A549 (cell line): ENCODE measurements around the gene ANKS6. TPM values are rescaled to one million over a fixed set of nuclear protein-coding genes. Genes with fewer than 3 reads are reported as not detected.

Experiments used
- ATAC-seq, 2 experiments: fragments of 200-7000 bp in 1 of 2; fragments of >200 bp in 1 of 2; cut with Nextera tagmentation in 1 of 2; cut with Tn5 transposase in 1 of 2; 3 replicates each; pipeline versions ENCODE4 v1.8.0 to v1.9.1; 2018 to 2020; ENCODE audit warnings: mild to moderate bottlenecking in 1 of 2, moderate library complexity in 1 of 2
- CTCF ChIA-PET: fragments of 300-600 bp; sonication (Branson Sonifier 250); formaldehyde crosslinking; extraction: SDS; loops from one replicate; lab custom pipeline; 2021; ENCODE audit warnings: antibody characterized with exemption, inconsistent platforms; lab: Yijun Ruan, JAX
- POLR2A ChIA-PET: fragments of 350-600 bp; formaldehyde crosslinking; extraction: SDS; loops from one replicate; lab custom pipeline; 2021; ENCODE audit warnings: antibody characterized with exemption, inconsistent platforms; lab: Yijun Ruan, JAX
- DNase-seq, 2 experiments: peaks; one replicate each; pipeline versions ENCODE4 v3.0.0 to v3.0.0-alpha.2; 2011 to 2016; ENCODE audit warnings: low read depth in 1 of 2, low spot score in 1 of 2
- FAIRE-seq: peaks from 2 replicates; lab custom pipeline; 2011; peaks lifted over from hg19 to GRCh38; lab: Jason Lieb, UNC
- H3K27ac ChIP-seq, 2 experiments: fragments of >200 bp; sonication (Bioruptor Twin); formaldehyde crosslinking; 3 replicates each; pipeline ENCODE4 v1.5.1; 2016 to 2017
- H3K4me1 ChIP-seq: fragments of >200 bp; sonication (Bioruptor Twin); formaldehyde crosslinking; 3 replicates; pipeline ENCODE4 v1.6.1; 2016
- H3K4me2 ChIP-seq: fragments of >200 bp; sonication (Bioruptor Twin); formaldehyde crosslinking; 3 replicates; pipeline ENCODE4 v1.6.1; 2016
- H3K4me3 ChIP-seq: fragments of >200 bp; sonication (Bioruptor Twin); formaldehyde crosslinking; 3 replicates; pipeline ENCODE4 v1.5.1; 2016
- H3K9me3 ChIP-seq: fragments of >200 bp; sonication (Bioruptor Twin); formaldehyde crosslinking; 3 replicates; pipeline ENCODE4 v1.6.1; 2016
- BCL3 ChIP-seq: fragments of >200 bp; sonication (Bioruptor Twin); formaldehyde crosslinking; IDR thresholded peaks from 3 replicates; pipeline ENCODE4 v1.6.1; 2016
- CBX8 ChIP-seq: fragments of 200-600 bp; sonication (generic); IDR thresholded peaks from 2 replicates; pipeline ENCODE4 v1.6.1; 2016
- CHD4 ChIP-seq: fragments of 200-600 bp; sonication (generic); IDR thresholded peaks from 2 replicates; pipeline ENCODE4 v1.6.1; 2016; ENCODE audit warnings: antibody characterized with exemption, mild to moderate bottlenecking, borderline replicate concordance
- E2F6 ChIP-seq: IDR thresholded peaks from 2 replicates; pipeline ENCODE4 v1.6.1; 2012; ENCODE audit warnings: low read depth, borderline replicate concordance
- EHF ChIP-seq: fragments of 250-450 bp; sonication (Bioruptor Pico); IDR thresholded peaks from 2 replicates; pipeline ENCODE4 v1.5.0; 2020; ENCODE audit warnings: mild to moderate bottlenecking
- EHMT2 ChIP-seq: fragments of 200-600 bp; sonication (generic); IDR thresholded peaks from 2 replicates; pipeline ENCODE4 v1.6.1; 2016; ENCODE audit warnings: antibody characterized with exemption, low read depth, mild to moderate bottlenecking, moderate library complexity
- FOSB ChIP-seq: fragments of 250-450 bp; sonication (Bioruptor Pico); IDR thresholded peaks from 2 replicates; pipeline ENCODE4 v1.5.0; 2020; ENCODE audit warnings: mild to moderate bottlenecking, moderate library complexity
- FOXS1 ChIP-seq: fragments of 250-450 bp; sonication (Bioruptor Pico); IDR thresholded peaks from 2 replicates; pipeline ENCODE4 v1.5.0; 2020; ENCODE audit warnings: mild to moderate bottlenecking, moderate library complexity
- GATA3 ChIP-seq: IDR thresholded peaks from 2 replicates; pipeline ENCODE4 v1.6.1; 2012; ENCODE audit warnings: borderline replicate concordance
- HDAC2 ChIP-seq: fragments of 200-600 bp; sonication (generic); IDR thresholded peaks from 2 replicates; pipeline ENCODE4 v1.6.1; 2016
- HES2 ChIP-seq: fragments of >200 bp; sonication (Bioruptor Twin); formaldehyde crosslinking; IDR thresholded peaks from 2 replicates; pipeline ENCODE4 v1.6.1; 2016
- HMGXB4 ChIP-seq: fragments of 250-450 bp; sonication (Bioruptor Pico); IDR thresholded peaks from 2 replicates; pipeline ENCODE4 v1.5.0; 2021; ENCODE audit warnings: mild to moderate bottlenecking, moderate library complexity, borderline replicate concordance
- HOXB13 ChIP-seq: fragments of 250-450 bp; sonication (Bioruptor Pico); IDR thresholded peaks from 2 replicates; pipeline ENCODE4 v1.5.0; 2020; ENCODE audit warnings: low read depth, mild to moderate bottlenecking, moderate library complexity
- HOXB5 ChIP-seq: fragments of 250-450 bp; sonication (Bioruptor Pico); IDR thresholded peaks from 2 replicates; pipeline ENCODE4 v1.5.0; 2020; ENCODE audit warnings: mild to moderate bottlenecking, moderate library complexity
- JUN ChIP-seq, 2 experiments: fragments of >200 bp; sonication (Bioruptor Twin); formaldehyde crosslinking; IDR thresholded peaks; 2 replicates in 1 of 2; 3 replicates in 1 of 2; pipeline ENCODE4 v1.6.1; 2016 to 2017
- KDM1A ChIP-seq: fragments of 200-600 bp; sonication (generic); IDR thresholded peaks from 2 replicates; pipeline ENCODE4 v1.6.1; 2016; ENCODE audit warnings: low read depth, mild to moderate bottlenecking
- MAFK ChIP-seq: fragments of 450-650 bp; IDR thresholded peaks from 2 replicates; pipeline ENCODE4 v1.6.1; 2014; ENCODE audit not compliant: partially characterized antibody
- MAX ChIP-seq: IDR thresholded peaks from 2 replicates; pipeline ENCODE4 v1.6.1; 2012
- PBX3 ChIP-seq: IDR thresholded peaks from 2 replicates; pipeline ENCODE4 v1.6.1; 2012
- RAD21 ChIP-seq, 2 experiments: fragments of >200 bp in 1 of 2; sonication (Bioruptor Twin) in 1 of 2; formaldehyde crosslinking in 1 of 2; IDR thresholded peaks in 1 of 2; conservative IDR thresholded peaks in 1 of 2; 2 replicates in 1 of 2; 3 replicates in 1 of 2; pipeline ENCODE4 v1.6.1; 2012 to 2018; ENCODE audit warnings: inconsistent platforms in 1 of 2
- RCOR1 ChIP-seq: fragments of 150-350 bp; IDR thresholded peaks from 2 replicates; pipeline ENCODE4 v1.6.1; 2014; ENCODE audit warnings: antibody characterized with exemption, low read length, low read depth
- RNF2 ChIP-seq: fragments of 200-600 bp; sonication (generic); IDR thresholded peaks from 2 replicates; pipeline ENCODE4 v1.6.1; 2016; ENCODE audit warnings: low read depth, mild to moderate bottlenecking, antibody characterized with exemption, moderate library complexity, borderline replicate concordance
- TFCP2L1 ChIP-seq: fragments of 250-450 bp; sonication (Bioruptor Pico); IDR thresholded peaks from 2 replicates; pipeline ENCODE4 v1.5.0; 2021; ENCODE audit warnings: mild to moderate bottlenecking
- USF2 ChIP-seq: fragments of 450-650 bp; IDR thresholded peaks from 2 replicates; pipeline ENCODE4 v1.6.1; 2014; ENCODE audit warnings: antibody characterized with exemption
- WGBS: methylation state at CpG from one replicate; pipeline ENCODE4 v1.1.6; 2017; ENCODE audit errors: missing lambda C conversion rate; 5-methylcytosine and 5-hydroxymethylcytosine counted together
- polyA plus RNA-seq, 4 experiments: library from polyadenylated mRNA; depleted of rRNA in 3 of 4; stranded (reverse); fragments of >200 nt; fragmentation: RNase III in 1 of 4; extraction: RNeasy Plus Mini Kit Qiagen cat#74134 plus additional on column Dnase treatment in 1 of 4; gene quantifications; 2 replicates in 3 of 4; 3 replicates in 1 of 4; pipeline ENCODE4 v1.2.3, GENCODE V29; 2011 to 2017

ANKS6 gene
- polyA plus RNA-seq, 2 of the 4 experiments (the other 2 are of a cell fraction): 14.7 to 15.2 TPM

GRCh38 chr9:98691890-98692289 is 104.5 kb downstream of the ANKS6 start:
- Histone ChIP-seq H3K9me3 (no peaks in the 10 kb centered on the region), H3K27ac (no peak overlapping the region), H3K4me2 (no peak overlapping the region), H3K4me1 (no peaks in the 10 kb centered on the region), H3K4me3 (no peak overlapping the region)
- FAIRE-seq (no peak), ATAC-seq (no peak), DNase-seq (no peak)
- TF ChIP-seq HOXB13 (CRISPR knock-in tag): no peak
- TF ChIP-seq KDM1A: no peak
- no peak for TF ChIP-seq PBX3
- TF ChIP-seq CHD4: no peak
- TF ChIP-seq EHMT2: no peak
- no peak for TF ChIP-seq CBX8
- no peak for TF ChIP-seq RCOR1
- TF ChIP-seq GATA3: no peak
- no peak for TF ChIP-seq EHF
- no peak for TF ChIP-seq FOXS1
- TF ChIP-seq RNF2: no peak
- TF ChIP-seq JUN (IDR thresholded peaks at IDR 0.05): no peak
- no peak for TF ChIP-seq E2F6
- no peak for TF ChIP-seq BCL3
- 66% methylated on average over 2 of the region's 3 CpGs for WGBS
- ChIA-PET POLR2A (no interaction called here), CTCF (interaction anchor here (0.6 to 2.5 kb wide), 2 partner anchors 15 to 602 kb away, joined by 3 to 8 read pairs; no protein-coding TSS in a partner anchor)

GRCh38 chr9:98690686-98691085 is 105.7 kb downstream of the ANKS6 start:
- no peaks in the 10 kb centered on the region for H3K9me3 ChIP-seq
- TF ChIP-seq TFCP2L1 (CRISPR knock-in tag) (no peak), RAD21 (conservative IDR thresholded peaks at IDR 0.05 in 1 of 2, IDR thresholded peaks at IDR 0.05 in 1 of 2) (no peak), FOXS1 (no peak), FOSB (CRISPR knock-in tag) (no peak), MAX (no peak), HMGXB4 (no peak), MAFK (no peak), HDAC2 (no peak), CHD4 (no peak), HES2 (no peak), HOXB5 (CRISPR knock-in tag) (no peak), USF2 (no peak)
- no peak overlapping the region for H3K27ac ChIP-seq
- WGBS: 11% methylated on average over 1 of the region's 1 CpG
- H3K4me3 ChIP-seq: no peak overlapping the region
- CTCF ChIA-PET: interaction anchor here (1.1 to 2.5 kb wide), 4 partner anchors 16 to 375 kb away, joined by 3 to 8 read pairs (median 3); no protein-coding TSS in a partner anchor
- H3K4me2 ChIP-seq: no peak overlapping the region
- DNase-seq (no peak), FAIRE-seq (no peak), ATAC-seq (no peak)
- POLR2A ChIA-PET: no interaction called here
- no peaks in the 10 kb centered on the region for H3K4me1 ChIP-seq
